GM12801 (cell line): ENCODE data around the gene XPO5.

Experiments
- CTCF ChIP-seq: IDR thresholded peaks from one replicate; pipeline ENCODE4 v1.5.1; 2011; ENCODE audit warnings: control low read depth; ENCODE audit not compliant: insufficient read length; ENCODE audit errors: extremely low read depth

XPO5 gene

GRCh38 chr6:43575772-43576551 is at the start of gene XPO5, which contains the start of gene POLH:
TSS of gene XPO5 (minus strand) at chr6:43576038. CDS start at chr6:43575864, 174 bp downstream.
TSS of gene POLH (plus strand) at chr6:43576185. CDS start at chr6:43582320, 6,135 bp downstream.
- no peak for TF ChIP-seq CTCF

- no peak for TF ChIP-seq CTCF
Measured at GRCh38 chr6:43625393-43625992, 49.7 kb upstream of the XPO5 start.

GRCh38 chr6:43624786-43625288 is 49.0 kb upstream of the XPO5 start:
- TF ChIP-seq CTCF = no peak

- TF ChIP-seq CTCF = no peak
Measured at GRCh38 chr6:43623880-43624785, 48.3 kb upstream of the XPO5 start.

- no peak for TF ChIP-seq CTCF
Measured at GRCh38 chr6:43622541-43622940, 46.7 kb upstream of the XPO5 start.

- no peak for TF ChIP-seq CTCF
Measured at GRCh38 chr6:43621836-43622180, 46.0 kb upstream of the XPO5 start.

GRCh38 chr6:43621078-43621835 is 45.4 kb upstream of the XPO5 start:
- TF ChIP-seq CTCF = no peak
